HEK293 (cell line): Measurements from ENCODE around the gene POLR3A.

Source experiments
- HOXA7 ChIP-seq: sonication (generic); formaldehyde crosslinking; IDR thresholded peaks from 2 replicates; pipeline ENCODE4 v1.8.1; 2022; ENCODE audit warnings: missing genetic modification reagents, borderline replicate concordance
- OVOL3 ChIP-seq: fragments of 450-650 bp; formaldehyde crosslinking; IDR thresholded peaks from 2 replicates; pipeline ENCODE4 v1.5.1; 2016; ENCODE audit warnings: missing biosample characterization, missing genetic modification characterization
- SP3 ChIP-seq: fragments of 450-650 bp; formaldehyde crosslinking; IDR thresholded peaks from 2 replicates; pipeline ENCODE4 v1.5.1; 2016; ENCODE audit warnings: missing biosample characterization, missing genetic modification characterization
- ZNF114 ChIP-seq: fragments of 450-650 bp; formaldehyde crosslinking; IDR thresholded peaks from 2 replicates; pipeline ENCODE4 v1.5.0; 2017; ENCODE audit warnings: missing biosample characterization, missing genetic modification characterization
- ZNF175 ChIP-seq: fragments of 450-650 bp; formaldehyde crosslinking; IDR thresholded peaks from 2 replicates; pipeline ENCODE4 v1.5.1; 2016; ENCODE audit warnings: missing biosample characterization, missing genetic modification characterization
- ZNF629 ChIP-seq: fragments of 450-650 bp; formaldehyde crosslinking; IDR thresholded peaks from 2 replicates; pipeline ENCODE4 v1.5.1; 2017; ENCODE audit warnings: missing biosample characterization, missing genetic modification characterization
- ZSCAN23 ChIP-seq: fragments of 450-650 bp; formaldehyde crosslinking; IDR thresholded peaks from 2 replicates; pipeline ENCODE4 v1.5.1; 2016; ENCODE audit warnings: missing biosample characterization, missing genetic modification characterization
- TF ChIP-seq, protein P1 (sequence below): fragments of 450-650 bp; formaldehyde crosslinking; IDR thresholded peaks from 2 replicates; pipeline ENCODE4 v1.5.1; 2016; ENCODE audit warnings: missing biosample characterization, missing genetic modification characterization
- TF ChIP-seq, protein P2 (sequence below): fragments of 450-650 bp; formaldehyde crosslinking; IDR thresholded peaks from 2 replicates; pipeline ENCODE4 v1.5.1; 2016; ENCODE audit warnings: missing biosample characterization, missing genetic modification characterization, borderline replicate concordance
- TF ChIP-seq, protein P3 (sequence below): fragments of 450-650 bp; formaldehyde crosslinking; IDR thresholded peaks from 2 replicates; pipeline ENCODE4 v1.5.1; 2016; ENCODE audit warnings: missing biosample characterization, missing genetic modification characterization, low read depth
- TF ChIP-seq, protein P4 (sequence below): fragments of 450-650 bp; formaldehyde crosslinking; IDR thresholded peaks from 2 replicates; pipeline ENCODE4 v1.5.1; 2016; ENCODE audit warnings: missing biosample characterization, missing genetic modification characterization
- TF ChIP-seq, protein P5 (sequence below): fragments of 450-650 bp; formaldehyde crosslinking; IDR thresholded peaks from 2 replicates; pipeline ENCODE4 v1.5.1; 2016; ENCODE audit warnings: missing biosample characterization, missing genetic modification characterization

DNA sequence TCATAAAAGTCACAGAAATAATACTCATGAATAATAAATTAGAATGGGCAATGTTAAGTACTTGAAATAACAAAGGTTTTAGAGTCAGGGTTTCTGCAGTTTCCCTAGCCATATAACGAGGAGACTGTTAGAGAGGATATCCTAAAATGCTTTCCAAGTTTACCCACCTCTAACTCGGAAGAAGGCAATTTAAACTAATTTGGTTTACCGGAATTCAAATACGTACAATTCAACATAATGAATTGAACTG is 4.0 kb upstream of the POLR3A start:
- no peak for TF ChIP-seq OVOL3 (tag by site-specific recombination)
- TF ChIP-seq, protein P1, sequence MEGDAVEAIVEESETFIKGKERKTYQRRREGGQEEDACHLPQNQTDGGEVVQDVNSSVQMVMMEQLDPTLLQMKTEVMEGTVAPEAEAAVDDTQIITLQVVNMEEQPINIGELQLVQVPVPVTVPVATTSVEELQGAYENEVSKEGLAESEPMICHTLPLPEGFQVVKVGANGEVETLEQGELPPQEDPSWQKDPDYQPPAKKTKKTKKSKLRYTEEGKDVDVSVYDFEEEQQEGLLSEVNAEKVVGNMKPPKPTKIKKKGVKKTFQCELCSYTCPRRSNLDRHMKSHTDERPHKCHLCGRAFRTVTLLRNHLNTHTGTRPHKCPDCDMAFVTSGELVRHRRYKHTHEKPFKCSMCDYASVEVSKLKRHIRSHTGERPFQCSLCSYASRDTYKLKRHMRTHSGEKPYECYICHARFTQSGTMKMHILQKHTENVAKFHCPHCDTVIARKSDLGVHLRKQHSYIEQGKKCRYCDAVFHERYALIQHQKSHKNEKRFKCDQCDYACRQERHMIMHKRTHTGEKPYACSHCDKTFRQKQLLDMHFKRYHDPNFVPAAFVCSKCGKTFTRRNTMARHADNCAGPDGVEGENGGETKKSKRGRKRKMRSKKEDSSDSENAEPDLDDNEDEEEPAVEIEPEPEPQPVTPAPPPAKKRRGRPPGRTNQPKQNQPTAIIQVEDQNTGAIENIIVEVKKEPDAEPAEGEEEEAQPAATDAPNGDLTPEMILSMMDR, result no peak
- no peak for TF ChIP-seq ZSCAN23
- TF ChIP-seq, protein P2, sequence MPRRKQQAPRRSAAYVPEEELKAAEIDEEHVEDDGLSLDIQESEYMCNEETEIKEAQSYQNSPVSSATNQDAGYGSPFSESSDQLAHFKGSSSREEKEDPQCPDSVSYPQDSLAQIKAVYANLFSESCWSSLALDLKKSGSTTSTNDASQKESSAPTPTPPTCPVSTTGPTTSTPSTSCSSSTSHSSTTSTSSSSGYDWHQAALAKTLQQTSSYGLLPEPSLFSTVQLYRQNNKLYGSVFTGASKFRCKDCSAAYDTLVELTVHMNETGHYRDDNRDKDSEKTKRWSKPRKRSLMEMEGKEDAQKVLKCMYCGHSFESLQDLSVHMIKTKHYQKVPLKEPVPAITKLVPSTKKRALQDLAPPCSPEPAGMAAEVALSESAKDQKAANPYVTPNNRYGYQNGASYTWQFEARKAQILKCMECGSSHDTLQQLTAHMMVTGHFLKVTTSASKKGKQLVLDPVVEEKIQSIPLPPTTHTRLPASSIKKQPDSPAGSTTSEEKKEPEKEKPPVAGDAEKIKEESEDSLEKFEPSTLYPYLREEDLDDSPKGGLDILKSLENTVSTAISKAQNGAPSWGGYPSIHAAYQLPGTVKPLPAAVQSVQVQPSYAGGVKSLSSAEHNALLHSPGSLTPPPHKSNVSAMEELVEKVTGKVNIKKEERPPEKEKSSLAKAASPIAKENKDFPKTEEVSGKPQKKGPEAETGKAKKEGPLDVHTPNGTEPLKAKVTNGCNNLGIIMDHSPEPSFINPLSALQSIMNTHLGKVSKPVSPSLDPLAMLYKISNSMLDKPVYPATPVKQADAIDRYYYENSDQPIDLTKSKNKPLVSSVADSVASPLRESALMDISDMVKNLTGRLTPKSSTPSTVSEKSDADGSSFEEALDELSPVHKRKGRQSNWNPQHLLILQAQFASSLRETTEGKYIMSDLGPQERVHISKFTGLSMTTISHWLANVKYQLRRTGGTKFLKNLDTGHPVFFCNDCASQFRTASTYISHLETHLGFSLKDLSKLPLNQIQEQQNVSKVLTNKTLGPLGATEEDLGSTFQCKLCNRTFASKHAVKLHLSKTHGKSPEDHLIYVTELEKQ, result no peak
- TF ChIP-seq, protein P3, sequence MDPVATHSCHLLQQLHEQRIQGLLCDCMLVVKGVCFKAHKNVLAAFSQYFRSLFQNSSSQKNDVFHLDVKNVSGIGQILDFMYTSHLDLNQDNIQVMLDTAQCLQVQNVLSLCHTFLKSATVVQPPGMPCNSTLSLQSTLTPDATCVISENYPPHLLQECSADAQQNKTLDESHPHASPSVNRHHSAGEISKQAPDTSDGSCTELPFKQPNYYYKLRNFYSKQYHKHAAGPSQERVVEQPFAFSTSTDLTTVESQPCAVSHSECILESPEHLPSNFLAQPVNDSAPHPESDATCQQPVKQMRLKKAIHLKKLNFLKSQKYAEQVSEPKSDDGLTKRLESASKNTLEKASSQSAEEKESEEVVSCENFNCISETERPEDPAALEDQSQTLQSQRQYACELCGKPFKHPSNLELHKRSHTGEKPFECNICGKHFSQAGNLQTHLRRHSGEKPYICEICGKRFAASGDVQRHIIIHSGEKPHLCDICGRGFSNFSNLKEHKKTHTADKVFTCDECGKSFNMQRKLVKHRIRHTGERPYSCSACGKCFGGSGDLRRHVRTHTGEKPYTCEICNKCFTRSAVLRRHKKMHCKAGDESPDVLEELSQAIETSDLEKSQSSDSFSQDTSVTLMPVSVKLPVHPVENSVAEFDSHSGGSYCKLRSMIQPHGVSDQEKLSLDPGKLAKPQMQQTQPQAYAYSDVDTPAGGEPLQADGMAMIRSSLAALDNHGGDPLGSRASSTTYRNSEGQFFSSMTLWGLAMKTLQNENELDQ (tag by site-specific recombination), result no peak
- TF ChIP-seq, protein P4, sequence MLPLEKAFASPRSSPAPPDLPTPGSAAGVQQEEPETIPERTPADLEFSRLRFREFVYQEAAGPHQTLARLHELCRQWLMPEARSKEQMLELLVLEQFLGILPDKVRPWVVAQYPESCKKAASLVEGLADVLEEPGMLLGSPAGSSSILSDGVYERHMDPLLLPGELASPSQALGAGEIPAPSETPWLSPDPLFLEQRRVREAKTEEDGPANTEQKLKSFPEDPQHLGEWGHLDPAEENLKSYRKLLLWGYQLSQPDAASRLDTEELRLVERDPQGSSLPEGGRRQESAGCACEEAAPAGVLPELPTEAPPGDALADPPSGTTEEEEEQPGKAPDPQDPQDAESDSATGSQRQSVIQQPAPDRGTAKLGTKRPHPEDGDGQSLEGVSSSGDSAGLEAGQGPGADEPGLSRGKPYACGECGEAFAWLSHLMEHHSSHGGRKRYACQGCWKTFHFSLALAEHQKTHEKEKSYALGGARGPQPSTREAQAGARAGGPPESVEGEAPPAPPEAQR (tag by site-specific recombination), result no peak
- TF ChIP-seq SP3 (tag by site-specific recombination), result no peak
- TF ChIP-seq HOXA7, result no peak
- no peak for TF ChIP-seq ZNF114 (tag by site-specific recombination)
- TF ChIP-seq, protein P5, sequence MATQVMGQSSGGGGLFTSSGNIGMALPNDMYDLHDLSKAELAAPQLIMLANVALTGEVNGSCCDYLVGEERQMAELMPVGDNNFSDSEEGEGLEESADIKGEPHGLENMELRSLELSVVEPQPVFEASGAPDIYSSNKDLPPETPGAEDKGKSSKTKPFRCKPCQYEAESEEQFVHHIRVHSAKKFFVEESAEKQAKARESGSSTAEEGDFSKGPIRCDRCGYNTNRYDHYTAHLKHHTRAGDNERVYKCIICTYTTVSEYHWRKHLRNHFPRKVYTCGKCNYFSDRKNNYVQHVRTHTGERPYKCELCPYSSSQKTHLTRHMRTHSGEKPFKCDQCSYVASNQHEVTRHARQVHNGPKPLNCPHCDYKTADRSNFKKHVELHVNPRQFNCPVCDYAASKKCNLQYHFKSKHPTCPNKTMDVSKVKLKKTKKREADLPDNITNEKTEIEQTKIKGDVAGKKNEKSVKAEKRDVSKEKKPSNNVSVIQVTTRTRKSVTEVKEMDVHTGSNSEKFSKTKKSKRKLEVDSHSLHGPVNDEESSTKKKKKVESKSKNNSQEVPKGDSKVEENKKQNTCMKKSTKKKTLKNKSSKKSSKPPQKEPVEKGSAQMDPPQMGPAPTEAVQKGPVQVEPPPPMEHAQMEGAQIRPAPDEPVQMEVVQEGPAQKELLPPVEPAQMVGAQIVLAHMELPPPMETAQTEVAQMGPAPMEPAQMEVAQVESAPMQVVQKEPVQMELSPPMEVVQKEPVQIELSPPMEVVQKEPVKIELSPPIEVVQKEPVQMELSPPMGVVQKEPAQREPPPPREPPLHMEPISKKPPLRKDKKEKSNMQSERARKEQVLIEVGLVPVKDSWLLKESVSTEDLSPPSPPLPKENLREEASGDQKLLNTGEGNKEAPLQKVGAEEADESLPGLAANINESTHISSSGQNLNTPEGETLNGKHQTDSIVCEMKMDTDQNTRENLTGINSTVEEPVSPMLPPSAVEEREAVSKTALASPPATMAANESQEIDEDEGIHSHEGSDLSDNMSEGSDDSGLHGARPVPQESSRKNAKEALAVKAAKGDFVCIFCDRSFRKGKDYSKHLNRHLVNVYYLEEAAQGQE (tag by site-specific recombination), result no peak
- TF ChIP-seq ZNF629 (tag by site-specific recombination), result no peak
- TF ChIP-seq ZNF175 (tag by site-specific recombination), result no peak
